HUES64 (cell line): Measurements from ENCODE around the gene ZDHHC5.

Source experiments
- H3K27ac ChIP-seq: 2 replicates; pipeline ENCODE4 v1.7.0; 2013; ENCODE audit warnings: low read depth, low read length, inconsistent platforms
- H3K27me3 ChIP-seq: 2 replicates; pipeline ENCODE4 v1.6.1; 2013; ENCODE audit warnings: mild to moderate bottlenecking, low read length; ENCODE audit not compliant: insufficient read depth
- H3K36me3 ChIP-seq: 2 replicates; pipeline ENCODE4 v1.6.1; 2013; ENCODE audit warnings: mild to moderate bottlenecking, low read length; ENCODE audit not compliant: insufficient read depth
- H3K4me1 ChIP-seq: 2 replicates; pipeline ENCODE4 v1.6.1; 2013; ENCODE audit warnings: mild to moderate bottlenecking, low read length, moderate library complexity; ENCODE audit not compliant: insufficient read depth
- H3K4me3 ChIP-seq: 2 replicates; pipeline ENCODE4 v1.5.1; 2013; ENCODE audit warnings: mild to moderate bottlenecking, low read length, moderate library complexity
- H3K9ac ChIP-seq: 2 replicates; pipeline ENCODE4 v1.6.1; 2013; ENCODE audit warnings: mild to moderate bottlenecking, low read depth, low read length
- H3K9me3 ChIP-seq: 2 replicates; pipeline ENCODE4 v1.6.1; 2013; ENCODE audit warnings: low read depth, low read length; ENCODE audit not compliant: insufficient read depth
- WGBS: fragments of 150-250, 120-280 bp; methylation state at CpG from one replicate; pipeline ENCODE4 v1.1.7; 2013; ENCODE audit warnings: missing lambda C conversion rate; 5-methylcytosine and 5-hydroxymethylcytosine counted together

Gene ZDHHC5

DNA sequence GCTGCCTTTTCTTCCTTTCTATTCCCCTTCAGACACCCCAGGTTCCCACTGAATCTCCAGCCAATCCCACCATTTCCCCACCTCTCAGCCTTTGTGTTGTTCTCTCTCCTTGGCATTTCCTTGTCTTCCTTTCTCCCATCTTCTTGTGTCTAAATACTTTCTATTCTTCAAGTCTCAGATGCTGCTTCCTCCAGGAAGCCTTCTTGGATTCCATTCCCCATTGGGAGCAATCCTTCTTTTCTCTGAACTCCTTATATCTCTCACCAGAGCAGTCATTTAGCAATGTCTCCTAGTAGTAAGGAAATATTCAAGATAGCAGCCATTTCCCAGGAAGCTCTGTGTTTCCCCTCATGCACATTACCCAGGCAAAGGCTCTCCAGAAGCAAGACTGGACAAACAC lies 33.6 kb upstream of the ZDHHC5 start:
- Histone ChIP-seq H3K36me3 (no peaks in the 10 kb centered on the region), H3K9me3 (no peaks in the 10 kb centered on the region), H3K27me3 (no peaks in the 10 kb centered on the region), H3K4me1 (peaks cover 12% of the 10 kb centered on the region), H3K9ac (no peak overlapping the region), H3K27ac (no peak overlapping the region), H3K4me3 (no peak overlapping the region)

- peaks cover 15% of the 10 kb centered on the region for H3K4me1 ChIP-seq
- WGBS = 91% methylated on average over 8 of the region's 8 CpGs
- H3K27me3 ChIP-seq = no peaks in the 10 kb centered on the region
- H3K4me3 ChIP-seq = no peak overlapping the region
- no peak overlapping the region for H3K9ac ChIP-seq
- H3K9me3 ChIP-seq = no peaks in the 10 kb centered on the region
- H3K36me3 ChIP-seq = peaks cover 7% of the 10 kb centered on the region
- H3K27ac ChIP-seq = no peak overlapping the region
Observed at GRCh38 chr11:57635246-57635645, 32.7 kb upstream of the ZDHHC5 start.

- no peaks in the 10 kb centered on the region for H3K27me3 ChIP-seq
- H3K9ac ChIP-seq = peak overlapping the region; percentile 99
- peaks cover 28% of the 10 kb centered on the region for H3K36me3 ChIP-seq
- peaks cover 32% of the 10 kb centered on the region for H3K4me1 ChIP-seq
- WGBS = 14% methylated on average over 18 of the region's 18 CpGs
- no peaks in the 10 kb centered on the region for H3K9me3 ChIP-seq
- peak overlapping the region; percentile 96 for H3K27ac ChIP-seq
- H3K4me3 ChIP-seq = peak overlapping the region; percentile 97
Observed at GRCh38 chr11:57637626-57638004, 30.3 kb upstream of the ZDHHC5 start.

- 1% methylated on average over 45 of the region's 47 CpGs for WGBS
- peak overlapping the region; percentile 98 for H3K27ac ChIP-seq
- no peaks in the 10 kb centered on the region for H3K27me3 ChIP-seq
- H3K4me1 ChIP-seq = peaks cover 32% of the 10 kb centered on the region
- no peaks in the 10 kb centered on the region for H3K9me3 ChIP-seq
- H3K4me3 ChIP-seq = peak overlapping the region; percentile 97
- peak overlapping the region; percentile 99 for H3K9ac ChIP-seq
- H3K36me3 ChIP-seq = peaks cover 32% of the 10 kb centered on the region
Observed at GRCh38 chr11:57638005-57638781, 29.7 kb upstream of the ZDHHC5 start.

DNA sequence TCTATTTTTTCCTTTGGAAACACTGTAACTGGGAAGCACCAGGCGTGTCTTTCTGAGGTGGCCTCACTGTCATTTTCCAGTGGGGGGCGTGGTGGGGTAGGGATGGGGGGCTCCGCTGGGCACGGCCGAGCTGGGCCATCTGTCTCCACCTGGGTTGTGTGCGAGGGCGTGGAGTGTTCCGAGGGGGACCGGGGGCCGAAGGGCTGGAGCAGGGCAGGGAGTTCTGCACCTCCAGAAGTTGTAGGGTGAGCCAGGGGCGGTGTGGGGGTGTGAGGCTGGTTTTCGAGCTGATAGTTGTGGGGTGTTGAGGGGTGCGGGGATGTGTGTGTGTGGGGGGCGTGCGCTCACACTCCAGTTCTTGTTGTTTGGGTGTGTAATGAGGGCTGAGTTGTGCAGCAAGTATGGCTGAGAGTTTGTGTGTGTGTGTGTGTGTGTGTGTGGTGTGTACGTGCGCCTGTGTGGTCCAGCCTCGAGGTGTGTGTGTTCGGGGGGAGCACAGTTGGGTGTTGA lies 29.0 kb upstream of the ZDHHC5 start:
- under 1% methylated on average over 15 of the region's 19 CpGs for WGBS
- peak overlapping the region; percentile 99 for H3K9ac ChIP-seq
- H3K27ac ChIP-seq = peak overlapping the region; percentile 98
- no peaks in the 10 kb centered on the region for H3K27me3 ChIP-seq
- H3K9me3 ChIP-seq = no peaks in the 10 kb centered on the region
- peak overlapping the region; percentile 97 for H3K4me3 ChIP-seq
- H3K36me3 ChIP-seq = peaks cover 39% of the 10 kb centered on the region
- peaks cover 37% of the 10 kb centered on the region for H3K4me1 ChIP-seq

GRCh38 chr11:57639321-57640067 lies 28.4 kb upstream of the ZDHHC5 start:
- WGBS = under 1% methylated on average over 7 of the region's 15 CpGs
- Histone ChIP-seq H3K27ac (peak overlapping the region; percentile 98), H3K4me1 (peaks cover 40% of the 10 kb centered on the region), H3K9ac (peak overlapping the region; percentile 99), H3K4me3 (peak overlapping the region; percentile 97), H3K9me3 (no peaks in the 10 kb centered on the region), H3K27me3 (no peaks in the 10 kb centered on the region), H3K36me3 (peaks cover 40% of the 10 kb centered on the region)

- 10% methylated on average over 9 of the region's 9 CpGs for WGBS
- peaks cover 40% of the 10 kb centered on the region for H3K36me3 ChIP-seq
- H3K9ac ChIP-seq = peak overlapping the region; percentile 95
- H3K9me3 ChIP-seq = no peaks in the 10 kb centered on the region
- peak overlapping the region; percentile 97 for H3K4me3 ChIP-seq
- peak overlapping the region; percentile 98 for H3K27ac ChIP-seq
- H3K27me3 ChIP-seq = no peaks in the 10 kb centered on the region
- H3K4me1 ChIP-seq = peaks cover 47% of the 10 kb centered on the region
Observed at GRCh38 chr11:57640068-57640800, 27.7 kb upstream of the ZDHHC5 start.

DNA sequence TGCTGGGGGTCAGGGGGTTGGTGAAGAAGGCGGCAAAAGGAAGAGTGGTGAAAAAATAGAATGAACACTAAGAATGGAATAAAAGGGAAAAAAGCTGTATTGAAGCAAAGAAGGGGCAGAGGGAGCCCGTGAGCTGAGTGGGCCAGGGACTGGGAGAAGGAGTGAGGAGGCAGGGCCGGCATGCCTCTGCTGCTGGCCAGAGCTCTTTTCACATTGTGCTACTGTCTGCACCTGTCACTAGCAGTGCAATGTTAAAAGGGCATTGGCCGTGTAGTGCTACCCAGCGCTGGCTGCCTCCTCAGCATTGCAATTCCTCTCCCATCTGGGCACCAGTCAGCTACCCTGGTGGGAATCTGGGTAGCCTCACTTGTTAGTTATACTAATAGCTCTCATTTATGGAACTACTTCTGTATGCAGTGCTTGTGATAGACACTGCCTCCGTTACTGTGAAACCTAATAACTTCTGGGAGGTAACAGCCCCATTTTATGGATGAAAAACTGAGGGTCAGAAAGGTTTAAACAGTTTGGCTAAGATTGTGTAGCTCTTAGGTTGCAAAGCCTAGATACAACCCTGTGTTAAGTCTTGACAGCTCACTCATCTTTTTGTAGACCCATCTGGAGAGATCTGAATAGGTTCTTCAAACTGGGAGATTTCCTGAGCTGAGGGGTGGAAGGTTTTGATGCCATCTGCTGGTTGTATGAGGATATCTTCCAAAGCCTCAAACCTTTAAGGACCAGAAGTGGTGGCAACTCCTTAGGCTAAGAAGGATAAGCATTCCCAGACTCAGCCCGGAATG lies 26.7 kb upstream of the ZDHHC5 start:
- peaks cover 56% of the 10 kb centered on the region for H3K4me1 ChIP-seq
- H3K9ac ChIP-seq = no peak overlapping the region
- peaks cover 41% of the 10 kb centered on the region for H3K36me3 ChIP-seq
- 62% methylated on average over 7 of the region's 7 CpGs for WGBS
- H3K9me3 ChIP-seq = no peaks in the 10 kb centered on the region
- peak overlapping the region; percentile 97 for H3K4me3 ChIP-seq
- peak overlapping the region; percentile 98 for H3K27ac ChIP-seq
- no peaks in the 10 kb centered on the region for H3K27me3 ChIP-seq

- Histone ChIP-seq H3K36me3 (peaks cover 45% of the 10 kb centered on the region), H3K4me3 (no peak overlapping the region), H3K9me3 (no peaks in the 10 kb centered on the region), H3K4me1 (peaks cover 68% of the 10 kb centered on the region), H3K9ac (no peak overlapping the region), H3K27me3 (no peaks in the 10 kb centered on the region), H3K27ac (no peak overlapping the region)
- WGBS = 88% methylated on average over 3 of the region's 3 CpGs
Observed at GRCh38 chr11:57643802-57644201, 24.1 kb upstream of the ZDHHC5 start.
